ENCODE results near the gene PDIK1L.

PDIK1L gene

GRCh38 chr1:26075421-26076144 is 36.0 kb upstream of the PDIK1L start:
- Histone ChIP-seq H3K36me3 (ENCODE audit: control insufficient read depth in 2 of 2, insufficient read depth in 1 of 2, low read length in 2 of 2) (no peaks in the 10 kb centered on the region), H3K27ac (ENCODE audit: extremely low read depth, low read depth, low read length) (no peak overlapping the region), H3K4me3 (ENCODE audit: low read depth, low read length) (no peak overlapping the region), H3K9me3 (ENCODE audit: control insufficient read depth, insufficient read depth, low read depth, low read length) (no peaks in the 10 kb centered on the region), H3K4me1 (ENCODE audit: control insufficient read depth, insufficient read depth, low read length) (no peaks in the 10 kb centered on the region)
- ChIA-PET CTCF (no interaction called here), POLR2A (no interaction called here)
- TF ChIP-seq TSHZ1 (tag by site-specific recombination; IDR thresholded peaks at IDR 0.05; ENCODE audit: borderline replicate concordance) (no peak), ZNF792 (tag by site-specific recombination; IDR thresholded peaks at IDR 0.05) (no peak), ZNF37A (tag by site-specific recombination; IDR thresholded peaks at IDR 0.05) (no peak), SP2 (tag by site-specific recombination; IDR thresholded peaks at IDR 0.05) (no peak), ZNF654 (tag by site-specific recombination; IDR thresholded peaks at IDR 0.05; ENCODE audit: low read depth) (no peak), ZNF221 (tag by site-specific recombination; IDR thresholded peaks at IDR 0.05; ENCODE audit: borderline replicate concordance) (no peak), ZNF701 (tag by site-specific recombination; IDR thresholded peaks at IDR 0.05) (no peak), FEZF1 (tag by site-specific recombination; IDR thresholded peaks at IDR 0.05) (no peak), ZNF473 (tag by site-specific recombination; IDR thresholded peaks at IDR 0.05) (no peak), ZNF433 (tag by site-specific recombination; IDR thresholded peaks at IDR 0.05; ENCODE audit: low read depth) (no peak), GLI4 (tag by site-specific recombination; IDR thresholded peaks at IDR 0.05) (no peak), ZBTB48 (tag by site-specific recombination; IDR thresholded peaks at IDR 0.05) (no peak), ZNF664 (tag by site-specific recombination; IDR thresholded peaks at IDR 0.05) (no peak), ZIC2 (tag by site-specific recombination; IDR thresholded peaks at IDR 0.05) (no peak), ZBTB20 (tag by site-specific recombination; IDR thresholded peaks at IDR 0.05) (no peak), ZNF354C (tag by site-specific recombination; IDR thresholded peaks at IDR 0.05; ENCODE audit: borderline replicate concordance, low read depth) (no peak), ZNF518A (tag by site-specific recombination; conservative IDR thresholded peaks at IDR 0.05; ENCODE audit: low read depth) (no peak)

- H3K4me3 ChIP-seq (ENCODE audit: low read depth, low read length): no peak overlapping the region
- H3K9me3 ChIP-seq (ENCODE audit: control insufficient read depth, insufficient read depth, low read depth, low read length): no peaks in the 10 kb centered on the region
- ChIA-PET CTCF (interaction anchor here (1.2 to 1.6 kb wide), 3 partner anchors 8 to 157 kb away, joined by 3 to 5 read pairs (median 3); partner anchors contain the start of gene CEP85), POLR2A (no interaction called here)
- H3K36me3 ChIP-seq (ENCODE audit: control insufficient read depth in 2 of 2, insufficient read depth in 1 of 2, low read length in 2 of 2): no peaks in the 10 kb centered on the region
- H3K27ac ChIP-seq (ENCODE audit: extremely low read depth, low read depth, low read length): no peak overlapping the region
- no peaks in the 10 kb centered on the region for H3K4me1 ChIP-seq (ENCODE audit: control insufficient read depth, insufficient read depth, low read length)
- TF ChIP-seq ZSCAN30 (tag by site-specific recombination; IDR thresholded peaks at IDR 0.05): no peak
- TF ChIP-seq ZNF785 (tag by site-specific recombination; IDR thresholded peaks at IDR 0.05): no peak
- no peak for TF ChIP-seq ZBTB20 (tag by site-specific recombination; IDR thresholded peaks at IDR 0.05)
- no peak for TF ChIP-seq ZNF112 (tag by site-specific recombination; IDR thresholded peaks at IDR 0.05)
- no peak for TF ChIP-seq ZNF623 (tag by site-specific recombination; IDR thresholded peaks at IDR 0.05)
- TF ChIP-seq FEZF1 (tag by site-specific recombination; IDR thresholded peaks at IDR 0.05): no peak
- TF ChIP-seq ZNF560 (tag by site-specific recombination; IDR thresholded peaks at IDR 0.05; ENCODE audit: borderline replicate concordance): no peak
- TF ChIP-seq ZNF654 (tag by site-specific recombination; IDR thresholded peaks at IDR 0.05; ENCODE audit: low read depth): no peak
- TF ChIP-seq GFI1B (tag by site-specific recombination; IDR thresholded peaks at IDR 0.05): no peak
- no peak for TF ChIP-seq ZBTB11 (tag by site-specific recombination; conservative IDR thresholded peaks at IDR 0.05; ENCODE audit: low read depth)
These were observed 34.1 kb upstream of the PDIK1L start for GRCh38 chr1:26077524-26077923.

All from HEK293 (cell line).